Kidney capillary endothelial cell (primary cell): Measurements from ENCODE around the gene HMGB2.

Experiments
- DNase-seq: peaks from one replicate; pipeline ENCODE4 v3.0.0-alpha.2; 2018; ENCODE audit warnings: low spot score

Gene HMGB2

GRCh38 chr4:173334085-173334890 lies at the start of gene HMGB2:
TSS of gene HMGB2 (minus strand) at chr4:173334358. CDS start at chr4:173333649, 709 bp downstream.
- DNase-seq, result peak; percentile 99

- no peak for DNase-seq
These were observed 48.2 kb upstream of the HMGB2 start for GRCh38 chr4:173382349-173382748.

GRCh38 chr4:173381610-173382009 lies 47.5 kb upstream of the HMGB2 start:
- no peak for DNase-seq

- DNase-seq, result no peak
These were observed 46.8 kb upstream of the HMGB2 start for GRCh38 chr4:173380987-173381386.

GRCh38 chr4:173379929-173380328 lies 45.8 kb upstream of the HMGB2 start:
- no peak for DNase-seq

- no peak for DNase-seq
These were observed 40.4 kb upstream of the HMGB2 start for GRCh38 chr4:173374588-173374987.

GRCh38 chr4:173371292-173372192 lies 37.4 kb upstream of the HMGB2 start:
- peak; percentile 65 for DNase-seq

GRCh38 chr4:173370477-173371291 lies 36.5 kb upstream of the HMGB2 start, which contains the start of gene SAP30:
TSS of gene SAP30 (plus strand) at chr4:173370954. CDS start at chr4:173371183, 229 bp downstream.
- peak; percentile 96 for DNase-seq

- no peak for DNase-seq
These were observed 35.9 kb upstream of the HMGB2 start for GRCh38 chr4:173370130-173370476.

GRCh38 chr4:173367946-173368345 lies 33.8 kb upstream of the HMGB2 start:
- no peak for DNase-seq

GRCh38 chr4:173367285-173367684 lies 33.1 kb upstream of the HMGB2 start:
- DNase-seq, result peak; percentile 42

- no peak for DNase-seq
These were observed 31.3 kb upstream of the HMGB2 start for GRCh38 chr4:173365359-173365996.

GRCh38 chr4:173362666-173363065 lies 28.5 kb upstream of the HMGB2 start:
- DNase-seq, result no peak

- no peak for DNase-seq
These were observed 26.5 kb upstream of the HMGB2 start for GRCh38 chr4:173360587-173361221.

GRCh38 chr4:173357939-173358338 lies 23.8 kb upstream of the HMGB2 start:
- no peak for DNase-seq

- DNase-seq, result no peak
These were observed 13.3 kb upstream of the HMGB2 start for GRCh38 chr4:173347467-173347866.

GRCh38 chr4:173346074-173346473 lies 11.9 kb upstream of the HMGB2 start:
- no peak for DNase-seq

GRCh38 chr4:173345648-173346047 lies 11.5 kb upstream of the HMGB2 start:
- DNase-seq, result no peak

GRCh38 chr4:173343832-173344397 lies 9.8 kb upstream of the HMGB2 start:
- no peak for DNase-seq

GRCh38 chr4:173337463-173337862 lies 3.3 kb upstream of the HMGB2 start:
- no peak for DNase-seq
